H1 (cell line): ENCODE data around the gene PFKP. TPM values are rescaled to one million over a fixed set of nuclear protein-coding genes. Genes with fewer than 3 reads are reported as not detected.

Experiments
- CTCF ChIA-PET: fragments of 300-600 bp; sonication (Branson Sonifier 250); formaldehyde crosslinking; loops from one replicate; lab custom pipeline; 2021; ENCODE audit not compliant: partially characterized antibody; lab: Charles Lee
- POLR2A ChIA-PET: fragments of 300-600 bp; sonication (Branson Sonifier 250); formaldehyde crosslinking; loops from one replicate; lab custom pipeline; 2021; ENCODE audit warnings: inconsistent platforms; ENCODE audit not compliant: partially characterized antibody; lab: Charles Lee
- DNase-seq, 2 experiments: peaks; one replicate each; pipeline versions ENCODE4 v3.0.0 to v3.0.0-alpha.2; 2010 to 2022; ENCODE audit warnings: low spot score in 2 of 2, low read depth in 1 of 2, mixed read lengths in 1 of 2
- FAIRE-seq: peaks from 2 replicates; lab custom pipeline; 2011; peaks lifted over from hg19 to GRCh38; lab: Jason Lieb, UNC
- H2AFZ ChIP-seq: 2 replicates; pipeline ENCODE4 v1.8.1; 2012; ENCODE audit warnings: low read length, inconsistent platforms
- H2AK5ac ChIP-seq: 2 replicates; pipeline ENCODE4 v1.6.1; 2013; ENCODE audit warnings: low read depth, low read length
- H2BK120ac ChIP-seq: replicated peaks from 2 replicates; pipeline ENCODE3; 2013; ENCODE audit warnings: low read depth, low read length, inconsistent platforms
- H2BK12ac ChIP-seq: 2 replicates; pipeline ENCODE4 v1.6.1; 2013; ENCODE audit warnings: low read depth, low read length
- H2BK15ac ChIP-seq: 2 replicates; pipeline ENCODE4 v1.6.1; 2013; ENCODE audit warnings: low read length
- H2BK20ac ChIP-seq: 2 replicates; pipeline ENCODE4 v1.6.1; 2013; ENCODE audit warnings: low read length
- H2BK5ac ChIP-seq: 2 replicates; pipeline ENCODE4 v1.6.1; 2013; ENCODE audit warnings: low read depth, low read length
- H3K14ac ChIP-seq: 2 replicates; pipeline ENCODE4 v1.6.1; 2013; ENCODE audit warnings: inconsistent platforms; ENCODE audit not compliant: insufficient read length
- H3K18ac ChIP-seq: 2 replicates; pipeline ENCODE4 v1.6.1; 2013; ENCODE audit warnings: low read length; ENCODE audit errors: extremely low read depth
- H3K23ac ChIP-seq: 2 replicates; pipeline ENCODE4 v1.6.1; 2013; ENCODE audit warnings: inconsistent platforms; ENCODE audit not compliant: insufficient read length
- H3K23me2 ChIP-seq: 2 replicates; pipeline ENCODE4 v1.6.1; 2013; ENCODE audit warnings: low read depth, low read length
- H3K27ac ChIP-seq: 2 replicates; pipeline ENCODE4 v1.6.1; 2011; ENCODE audit warnings: low read depth, low read length, inconsistent platforms
- H3K27me3 ChIP-seq, 4 experiments: replicated peaks in 1 of 4; 1 replicate in 1 of 4; 2 replicates in 3 of 4; pipeline versions ENCODE4 v1.6.1 to v1.8.1; 2011 to 2013; ENCODE audit warnings: low read length in 3 of 4, mild to moderate bottlenecking in 3 of 4, inconsistent platforms in 2 of 4, mixed read lengths in 2 of 4, moderate library complexity in 1 of 4; ENCODE audit not compliant: control insufficient read depth in 3 of 4, insufficient read depth in 3 of 4; ENCODE audit errors: extremely low read depth in 1 of 4
- H3K36me3 ChIP-seq, 4 experiments: 2 replicates each; pipeline versions ENCODE4 v1.6.1 to v1.8.1; 2011 to 2013; ENCODE audit warnings: mild to moderate bottlenecking in 4 of 4, low read length in 3 of 4, moderate library complexity in 2 of 4, control low read depth in 1 of 4, inconsistent platforms in 1 of 4; ENCODE audit not compliant: insufficient read depth in 4 of 4, control insufficient read depth in 2 of 4
- H3K4ac ChIP-seq: replicated peaks from 2 replicates; pipeline ENCODE3; 2013; ENCODE audit warnings: low read length, low read depth, mixed read lengths, inconsistent platforms; ENCODE audit not compliant: insufficient read length
- H3K4me1 ChIP-seq, 4 experiments: replicated peaks in 1 of 4; 1 replicate in 1 of 4; 2 replicates in 3 of 4; pipeline versions ENCODE4 v1.6.1 to v1.8.1; 2011 to 2013; ENCODE audit warnings: low read length in 3 of 4, inconsistent platforms in 2 of 4, mixed read lengths in 1 of 4; ENCODE audit not compliant: insufficient read depth in 4 of 4, control insufficient read depth in 3 of 4
- H3K4me2 ChIP-seq, 2 experiments: 2 replicates each; pipeline versions ENCODE4 v1.6.1 to v1.8.1; 2011 to 2013; ENCODE audit warnings: low read depth in 2 of 2, low read length in 2 of 2, control low read depth in 1 of 2, inconsistent platforms in 1 of 2, mild to moderate bottlenecking in 1 of 2; ENCODE audit not compliant: insufficient read depth in 1 of 2
- H3K4me3 ChIP-seq, 4 experiments: fragments of 200-600, 300-600 bp in 1 of 4; sonication (generic), shearing (Covaris generic), sonication (Bioruptor Twin) in 1 of 4; 2 replicates each; pipeline versions ENCODE4 v1.5.1 to v1.8.1; 2011 to 2016; ENCODE audit warnings: low read length in 4 of 4, low read depth in 3 of 4, control low read depth in 2 of 4, inconsistent platforms in 2 of 4, mild to moderate bottlenecking in 2 of 4, mixed read lengths in 1 of 4, moderate library complexity in 1 of 4; ENCODE audit not compliant: insufficient read depth in 2 of 4; ENCODE audit errors: extremely low read depth in 1 of 4
- H3K56ac ChIP-seq: replicated peaks from 2 replicates; pipeline ENCODE3; 2013; ENCODE audit warnings: low read depth, mild to moderate bottlenecking, mixed read lengths, low read length, inconsistent platforms; ENCODE audit not compliant: insufficient read length
- H3K79me1 ChIP-seq: 2 replicates; pipeline ENCODE4 v1.6.1; 2013; ENCODE audit warnings: low read depth, low read length, control low read depth
- H3K79me2 ChIP-seq, 2 experiments: 2 replicates each; pipeline versions ENCODE4 v1.6.1 to v1.8.1; 2012 to 2013; ENCODE audit warnings: low read length in 2 of 2, mild to moderate bottlenecking in 2 of 2, inconsistent platforms in 1 of 2; ENCODE audit not compliant: insufficient read depth in 2 of 2, control insufficient read depth in 1 of 2
- H3K9ac ChIP-seq, 4 experiments: replicated peaks in 1 of 4; 1 replicate in 1 of 4; 2 replicates in 3 of 4; pipeline versions ENCODE4 v1.6.1 to v1.8.1; 2011 to 2013; ENCODE audit warnings: low read depth in 3 of 4, low read length in 3 of 4, control low read depth in 2 of 4, mild to moderate bottlenecking in 2 of 4, moderate library complexity in 2 of 4, inconsistent platforms in 1 of 4; ENCODE audit errors: extremely low read depth in 1 of 4
- H3K9me3 ChIP-seq, 2 experiments: 2 replicates each; pipeline versions ENCODE4 v1.6.1 to v1.8.1; 2012 to 2013; ENCODE audit warnings: mild to moderate bottlenecking in 2 of 2, moderate library complexity in 2 of 2, control low read depth in 1 of 2, inconsistent platforms in 1 of 2, low read depth in 1 of 2, low read length in 1 of 2, mixed read lengths in 1 of 2; ENCODE audit not compliant: insufficient read depth in 2 of 2
- H4K20me1 ChIP-seq, 2 experiments: replicated peaks in 1 of 2; 2 replicates each; pipeline versions ENCODE3 to v1.8.1; 2011 to 2013; ENCODE audit warnings: inconsistent platforms in 2 of 2, low read length in 2 of 2, mild to moderate bottlenecking in 1 of 2; ENCODE audit not compliant: insufficient read depth in 2 of 2, control insufficient read depth in 1 of 2
- H4K5ac ChIP-seq: 2 replicates; pipeline ENCODE4 v1.6.1; 2013; ENCODE audit warnings: low read length, low read depth, mixed read lengths, inconsistent platforms; ENCODE audit not compliant: insufficient read length
- H4K8ac ChIP-seq: 2 replicates; pipeline ENCODE4 v1.8.0; 2013; ENCODE audit warnings: mild to moderate bottlenecking, moderate library complexity, low read length, inconsistent platforms; ENCODE audit not compliant: insufficient read depth; ENCODE audit errors: extremely low read depth
- H4K91ac ChIP-seq: replicated peaks from 2 replicates; pipeline ENCODE3; 2013; ENCODE audit warnings: low read length, mixed read lengths, inconsistent platforms; ENCODE audit not compliant: insufficient read length
- BCL11A ChIP-seq, 2 experiments: IDR thresholded peaks; one replicate each; pipeline ENCODE4 v1.6.1; 2011; ENCODE audit warnings: low read depth in 2 of 2, low read length in 2 of 2, mild to moderate bottlenecking in 2 of 2
- CEBPB ChIP-seq: IDR thresholded peaks from 2 replicates; pipeline ENCODE4 v1.6.1; 2012; ENCODE audit warnings: low read depth, low read length
- CHD1 ChIP-seq: IDR thresholded peaks from 2 replicates; pipeline ENCODE4 v1.6.1; 2012; ENCODE audit warnings: low read depth, low read length, improper control_type of control experiment
- HDAC6 ChIP-seq: IDR thresholded peaks from one replicate; pipeline ENCODE4 v1.7.1; 2012; ENCODE audit warnings: low read depth, mild to moderate bottlenecking, inconsistent platforms, low read length, moderate library complexity
- KDM4A ChIP-seq: IDR thresholded peaks from one replicate; pipeline ENCODE4 v1.7.1; 2012; ENCODE audit warnings: low read depth, mild to moderate bottlenecking, moderate library complexity, low read length, inconsistent platforms; ENCODE audit not compliant: severe bottlenecking
- KDM5A ChIP-seq: fragments of 200-600 bp; IDR thresholded peaks from 2 replicates; pipeline ENCODE4 v1.7.1; 2012; ENCODE audit warnings: mild to moderate bottlenecking, low read length, inconsistent platforms, mixed read lengths
- POLR2A ChIP-seq, 2 experiments: IDR thresholded peaks; 1 replicate in 1 of 2; 2 replicates in 1 of 2; pipeline ENCODE4 v1.6.1; 2011; ENCODE audit warnings: low read depth in 2 of 2, low read length in 2 of 2, mild to moderate bottlenecking in 2 of 2; ENCODE audit errors: control extremely low read depth in 1 of 2
- POU5F1 ChIP-seq: IDR thresholded peaks from 2 replicates; pipeline ENCODE4 v1.6.1; 2011; ENCODE audit warnings: low read depth, mild to moderate bottlenecking, low read length, moderate library complexity
- RNF2 ChIP-seq: fragments of 200-900, 300-1000 bp; sonication (generic); IDR thresholded peaks from 2 replicates; pipeline ENCODE4 v1.7.1; 2016; ENCODE audit warnings: borderline replicate concordance, low read depth, mild to moderate bottlenecking, antibody characterized with exemption, low read length; ENCODE audit not compliant: poor library complexity, severe bottlenecking; ENCODE audit errors: missing control alignments
- RXRA ChIP-seq: IDR thresholded peaks from 2 replicates; pipeline ENCODE4 v1.6.1; 2011; ENCODE audit warnings: low read depth, mild to moderate bottlenecking, low read length, moderate library complexity; ENCODE audit not compliant: insufficient read depth
- SIRT6 ChIP-seq: IDR thresholded peaks from one replicate; pipeline ENCODE4 v1.7.1; 2012; ENCODE audit warnings: low read length, inconsistent platforms
- SP1 ChIP-seq: IDR thresholded peaks from 2 replicates; pipeline ENCODE4 v1.6.1; 2011; ENCODE audit warnings: low read depth, low read length
- TEAD4 ChIP-seq: IDR thresholded peaks from 2 replicates; pipeline ENCODE4 v1.6.1; 2012; ENCODE audit warnings: low read depth, low read length, inconsistent platforms, mixed read lengths
- WGBS, 2 experiments: shearing (Covaris generic) in 1 of 2; methylation state at CpG; one replicate each; pipeline versions ENCODE4 v1.1.6 to v1.1.7; 2013 to 2015; ENCODE audit warnings: low lambda C conversion rate in 2 of 2, mixed read lengths in 2 of 2, inconsistent platforms in 1 of 2, low coverage in 1 of 2, missing lambda C conversion rate in 1 of 2; ENCODE audit not compliant: insufficient replicate concordance in 2 of 2, insufficient coverage in 1 of 2, insufficient read length in 1 of 2; ENCODE audit errors: extremely low coverage in 1 of 2, missing lambda C conversion rate in 1 of 2; 5-methylcytosine and 5-hydroxymethylcytosine counted together
- polyA plus RNA-seq, 7 experiments: library from polyadenylated mRNA; depleted of rRNA in 3 of 7; stranded (reverse) in 5 of 7; unstranded in 2 of 7; fragments of >200 nt in 5 of 7; fragments of 200-250 nt in 2 of 7; gene quantifications; 1 replicate in 5 of 7; 2 replicates in 1 of 7; 4 replicates in 1 of 7; pipeline versions ENCODE4 v1.2.1 to v1.2.3, GENCODE V29; 2011 to 2013; ENCODE audit warnings: missing spikeins in 2 of 7, mixed read lengths in 2 of 7
- total RNA-seq: library from RNA; stranded (reverse); fragmentation: NEBNext Ultra II Directional; extraction: Animal tissue kit (Norgen Biotek cat#: 25700); gene quantifications from 2 replicates; pipeline ENCODE4 v1.2.1, GENCODE V29; 2021
- TF ChIP-seq, protein P1 (sequence below): IDR thresholded peaks from 2 replicates; pipeline ENCODE4 v1.6.1; 2012; ENCODE audit warnings: low read length, inconsistent platforms

The PFKP gene
- total and polyA plus RNA-seq, 2 of the 8 experiments (the other 6 are each of a cell fraction or from before 2014, with no cell fraction given) = 51.2 to 128 TPM

DNA sequence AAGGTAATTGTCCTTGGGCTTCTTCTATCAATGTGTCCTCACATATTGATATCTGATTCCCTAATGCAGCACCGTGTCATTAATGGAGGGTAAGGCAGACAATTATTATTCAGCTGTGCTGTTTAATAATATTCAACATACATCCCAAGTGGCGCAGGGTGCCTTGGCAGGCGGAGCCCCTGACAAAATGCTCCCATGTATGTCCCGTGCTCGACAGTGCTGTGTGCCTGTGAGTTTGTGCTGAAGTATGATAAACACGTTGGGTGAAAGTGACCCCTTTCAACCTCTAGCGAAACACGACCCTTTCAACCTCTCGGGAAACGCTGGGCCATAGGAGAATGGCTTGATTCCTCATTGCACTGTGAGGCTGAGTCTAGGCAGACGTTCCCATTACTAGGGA lies 31.3 kb downstream of the PFKP start:
- H2BK5ac ChIP-seq = no peak overlapping the region
- H2AK5ac ChIP-seq = no peak overlapping the region
- ChIA-PET POLR2A (interaction anchor here (1.5 kb wide), 1 partner anchor 23 kb away, joined by 3 read pairs; no protein-coding TSS in a partner anchor), CTCF (no interaction called here)
- H2BK120ac ChIP-seq = no peak overlapping the region
- peaks cover 0 to 4% (median 2%) of the 10 kb centered on the region in 4 experiments; a peak in 5 of 7 replicates for H3K4me1 ChIP-seq
- no peak overlapping the region for H2BK12ac ChIP-seq
- H3K9me3 ChIP-seq = no peaks in the 10 kb centered on the region
- no peak overlapping the region for H3K9ac ChIP-seq
- H3K27ac ChIP-seq = no peak overlapping the region
- H3K23ac ChIP-seq = no peak overlapping the region
- H3K4ac ChIP-seq = no peak overlapping the region
- H2BK20ac ChIP-seq = no peak overlapping the region
- H4K5ac ChIP-seq = no peak overlapping the region
- FAIRE-seq = no peak
- H3K79me1 ChIP-seq = peaks cover 12% of the 10 kb centered on the region
- H3K18ac ChIP-seq = no peak overlapping the region
- H3K79me2 ChIP-seq = peaks cover 0 to 54% of the 10 kb centered on the region in 2 experiments; a peak in 3 of 4 replicates
- 90% methylated on average over 11 of the region's 11 CpGs; no CpG with 5 or more reads in 1 of the 2 experiments for WGBS, 2 experiments
- no peak for DNase-seq
- H3K4me2 ChIP-seq = no peak overlapping the region
- H3K56ac ChIP-seq = no peak overlapping the region
- H4K20me1 ChIP-seq = peaks cover 6 to 18% of the 10 kb centered on the region in 2 experiments
- no peak overlapping the region for H4K8ac ChIP-seq
- H2AFZ ChIP-seq = no peak overlapping the region
- no peak overlapping the region for H2BK15ac ChIP-seq
- no peak overlapping the region for H3K14ac ChIP-seq
- H3K27me3 ChIP-seq = no peaks in the 10 kb centered on the region
- H4K91ac ChIP-seq = no peak overlapping the region
- no peak overlapping the region for H3K4me3 ChIP-seq
- peaks cover 4 to 47% (median 21%) of the 10 kb centered on the region in 4 experiments for H3K36me3 ChIP-seq
- H3K23me2 ChIP-seq = peaks cover 4% of the 10 kb centered on the region; the same call in 1 of the 2 replicates
- TF ChIP-seq KDM4A (no peak), CHD1 (no peak), SIRT6 (no peak), SP1 (no peak), BCL11A (IDR thresholded peaks at IDR 0.05; ENCODE audit: low read depth in 2 of 2, low read length in 2 of 2) (no peak), TEAD4 (no peak), POU5F1 (no peak), HDAC6 (no peak), CEBPB (no peak), RNF2 (no peak), RXRA (no peak), POLR2A (IDR thresholded peaks at IDR 0.05; ENCODE audit: control extremely low read depth in 1 of 2, low read depth in 2 of 2, low read length in 2 of 2) (no peak), KDM5A (no peak)
- TF ChIP-seq, protein P1, sequence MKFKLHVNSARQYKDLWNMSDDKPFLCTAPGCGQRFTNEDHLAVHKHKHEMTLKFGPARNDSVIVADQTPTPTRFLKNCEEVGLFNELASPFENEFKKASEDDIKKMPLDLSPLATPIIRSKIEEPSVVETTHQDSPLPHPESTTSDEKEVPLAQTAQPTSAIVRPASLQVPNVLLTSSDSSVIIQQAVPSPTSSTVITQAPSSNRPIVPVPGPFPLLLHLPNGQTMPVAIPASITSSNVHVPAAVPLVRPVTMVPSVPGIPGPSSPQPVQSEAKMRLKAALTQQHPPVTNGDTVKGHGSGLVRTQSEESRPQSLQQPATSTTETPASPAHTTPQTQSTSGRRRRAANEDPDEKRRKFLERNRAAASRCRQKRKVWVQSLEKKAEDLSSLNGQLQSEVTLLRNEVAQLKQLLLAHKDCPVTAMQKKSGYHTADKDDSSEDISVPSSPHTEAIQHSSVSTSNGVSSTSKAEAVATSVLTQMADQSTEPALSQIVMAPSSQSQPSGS = no peak
